A673 (cell line): ENCODE results near the gene ANKZF1.

ENCODE experiments used
- EZH2 ChIP-seq: fragments of 200-600 bp; sonication (generic); IDR thresholded peaks from 2 replicates; pipeline ENCODE4 v1.6.1; 2017; ENCODE audit warnings: borderline replicate concordance, low read depth, mild to moderate bottlenecking, mixed read lengths, antibody characterized with exemption, low read length; ENCODE audit not compliant: poor library complexity, severe bottlenecking
- TF ChIP-seq, protein P1 (sequence below): fragments of 300-800, 200-600 bp; sonication (generic); conservative IDR thresholded peaks from 2 replicates; pipeline ENCODE4 v1.5.1; 2017; ENCODE audit warnings: low read depth, mild to moderate bottlenecking, antibody characterized with exemption, low read length, moderate library complexity, mixed read lengths

GRCh38 chr2:219209236-219210195 is 20.1 kb upstream of the ANKZF1 start:
- no peak for TF ChIP-seq EZH2
- TF ChIP-seq, protein P1, sequence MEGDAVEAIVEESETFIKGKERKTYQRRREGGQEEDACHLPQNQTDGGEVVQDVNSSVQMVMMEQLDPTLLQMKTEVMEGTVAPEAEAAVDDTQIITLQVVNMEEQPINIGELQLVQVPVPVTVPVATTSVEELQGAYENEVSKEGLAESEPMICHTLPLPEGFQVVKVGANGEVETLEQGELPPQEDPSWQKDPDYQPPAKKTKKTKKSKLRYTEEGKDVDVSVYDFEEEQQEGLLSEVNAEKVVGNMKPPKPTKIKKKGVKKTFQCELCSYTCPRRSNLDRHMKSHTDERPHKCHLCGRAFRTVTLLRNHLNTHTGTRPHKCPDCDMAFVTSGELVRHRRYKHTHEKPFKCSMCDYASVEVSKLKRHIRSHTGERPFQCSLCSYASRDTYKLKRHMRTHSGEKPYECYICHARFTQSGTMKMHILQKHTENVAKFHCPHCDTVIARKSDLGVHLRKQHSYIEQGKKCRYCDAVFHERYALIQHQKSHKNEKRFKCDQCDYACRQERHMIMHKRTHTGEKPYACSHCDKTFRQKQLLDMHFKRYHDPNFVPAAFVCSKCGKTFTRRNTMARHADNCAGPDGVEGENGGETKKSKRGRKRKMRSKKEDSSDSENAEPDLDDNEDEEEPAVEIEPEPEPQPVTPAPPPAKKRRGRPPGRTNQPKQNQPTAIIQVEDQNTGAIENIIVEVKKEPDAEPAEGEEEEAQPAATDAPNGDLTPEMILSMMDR, result no peak
